Upper lobe of left lung (tissue), 6 donors: ENCODE results near the gene ZNF441. TPM values are rescaled to one million over a fixed set of nuclear protein-coding genes. Genes with fewer than 3 reads are reported as not detected.

Experiments
- ATAC-seq, 2 donors: fragments of 200-7000 bp; cut with Tn5 transposase; one replicate each; pipeline ENCODE4 v1.9.1; 2022; ENCODE audit warnings: mild to moderate bottlenecking in 2 of 2, moderate library complexity in 2 of 2; ENCODE audit not compliant: low FRiP score in 2 of 2
- DNase-seq, 2 donors: peaks; one replicate each; pipeline ENCODE4 v3.0.0-alpha.2; 2019 to 2020
- H3K27ac ChIP-seq, 4 donors: fragments of 200-600 bp; sonication (generic); one replicate each; pipeline ENCODE4 v1.5.1; 2016 to 2019
- H3K27me3 ChIP-seq, 4 donors: fragments of 200-600 bp; sonication (generic); one replicate each; pipeline ENCODE4 v1.5.1; 2017 to 2019
- H3K36me3 ChIP-seq, 4 donors: fragments of 200-600 bp; sonication (generic); one replicate each; pipeline ENCODE4 v1.5.1; 2016 to 2019
- H3K4me1 ChIP-seq, 4 donors: fragments of 200-600 bp; sonication (generic); one replicate each; pipeline ENCODE4 v1.5.1; 2018 to 2019
- H3K4me3 ChIP-seq, 4 donors: fragments of 200-600 bp; sonication (generic); one replicate each; pipeline ENCODE4 v1.5.1; 2017 to 2019; ENCODE audit warnings: mild to moderate bottlenecking in 2 of 4, moderate library complexity in 1 of 4
- H3K9me3 ChIP-seq, 4 donors: fragments of 200-600 bp; sonication (generic); one replicate each; pipeline ENCODE4 v1.5.1; 2018 to 2019
- CTCF ChIP-seq, 6 experiments: fragments of 450-650 bp in 4 of 6; fragments of 200-600 bp in 2 of 6; sonication (generic) in 2 of 6; IDR thresholded peaks; one replicate each; pipeline ENCODE4 v1.5.1; 2016 to 2019; ENCODE audit warnings: antibody characterized with exemption in 6 of 6
- EP300 ChIP-seq, 4 donors: sonication (generic); formaldehyde crosslinking; IDR thresholded peaks; one replicate each; pipeline ENCODE4 v1.5.1; 2017; ENCODE audit warnings: antibody characterized with exemption in 4 of 4, control low read depth in 2 of 4
- POLR2A ChIP-seq, 4 donors: fragments of 450-650 bp; IDR thresholded peaks; one replicate each; pipeline ENCODE4 v1.5.1; 2016 to 2017; ENCODE audit warnings: antibody characterized with exemption in 4 of 4, mild to moderate bottlenecking in 2 of 4
- POLR2AphosphoS5 ChIP-seq, 2 donors: sonication (generic); formaldehyde crosslinking; IDR thresholded peaks; one replicate each; pipeline ENCODE4 v1.5.1; 2017; ENCODE audit warnings: antibody characterized with exemption in 2 of 2
- WGBS, 2 donors: methylation state at CpG; one replicate each; pipeline ENCODE4 v1.1.5; 2017 to 2018; 5-methylcytosine and 5-hydroxymethylcytosine counted together
- total RNA-seq, 6 donors: library from RNA; depleted of rRNA in 4 of 6; stranded (reverse); fragments of >200 nt in 4 of 6; gene quantifications; one replicate each; pipeline versions ENCODE4 v1.1.0 to v1.2.1, GENCODE V29; 2016 to 2021
- donor health status: DM: no; HTN: no; CAD: no; lungs with moderate emphysema.
- donor health status: DM: no; HTN: yes; CAD: no; lungs with severe emphysema.

The ZNF441 gene
- total RNA-seq, 6 donors from 2014 or later, result 2.7 to 12.3 (median 6.9) TPM

- ATAC-seq, result no peak
Observed at GRCh38 chr19:11747277-11747676, 19.5 kb upstream of the ZNF441 start.

GRCh38 chr19:11749751-11750150 is 17.0 kb upstream of the ZNF441 start:
- Histone ChIP-seq H3K4me3 (no peak overlapping the region), H3K27me3 (no peaks in the 10 kb centered on the region), H3K27ac (no peak overlapping the region), H3K4me1 (no peaks in the 10 kb centered on the region), H3K9me3 (peaks cover 9 to 20% (median 15%) of the 10 kb centered on the region in 4 donors), H3K36me3 (no peaks in the 10 kb centered on the region)
- TF ChIP-seq EP300 (IDR thresholded peaks at IDR 0.05) (no peak), POLR2AphosphoS5 (IDR thresholded peaks at IDR 0.05) (no peak), POLR2A (IDR thresholded peaks at IDR 0.05) (no peak), CTCF (IDR thresholded peaks at IDR 0.05) (no peak)
- 68 to 69% methylated on average over 2 of the region's 2 CpGs for WGBS, 2 donors
- no peak for ATAC-seq
- no peak for DNase-seq

More at GRCh38 chr19:11747277-11747676, 19.5 kb upstream of the ZNF441 start:
- DNase-seq, result no peak
- WGBS, 2 donors, result 54 to 59% methylated on average over 1 of the region's 1 CpG
- no peak overlapping the region for H3K4me3 ChIP-seq
- no peak overlapping the region for H3K27ac ChIP-seq
- no peaks in the 10 kb centered on the region for H3K36me3 ChIP-seq
- H3K9me3 ChIP-seq, result peaks cover 9 to 20% (median 14%) of the 10 kb centered on the region in 4 donors
- no peaks in the 10 kb centered on the region for H3K27me3 ChIP-seq
- H3K4me1 ChIP-seq, result no peaks in the 10 kb centered on the region
- no peak for TF ChIP-seq EP300 (IDR thresholded peaks at IDR 0.05)
- no peak for TF ChIP-seq POLR2A (IDR thresholded peaks at IDR 0.05)
- no peak for TF ChIP-seq CTCF (IDR thresholded peaks at IDR 0.05)
- TF ChIP-seq POLR2AphosphoS5 (IDR thresholded peaks at IDR 0.05), result no peak

GRCh38 chr19:11752244-11752736 is 14.5 kb upstream of the ZNF441 start:
- H3K4me3 ChIP-seq, result no peak overlapping the region
- H3K27ac ChIP-seq, result no peak overlapping the region
- H3K4me1 ChIP-seq, result no peaks in the 10 kb centered on the region
- no peak for ATAC-seq
- WGBS, 2 donors, result 67 to 87% methylated on average over 2 of the region's 2 CpGs
- peaks cover 12 to 23% (median 16%) of the 10 kb centered on the region in 4 donors for H3K9me3 ChIP-seq
- no peak for DNase-seq
- H3K36me3 ChIP-seq, result no peaks in the 10 kb centered on the region
- no peaks in the 10 kb centered on the region for H3K27me3 ChIP-seq
- TF ChIP-seq POLR2AphosphoS5 (IDR thresholded peaks at IDR 0.05), result no peak
- no peak for TF ChIP-seq CTCF (IDR thresholded peaks at IDR 0.05)
- no peak for TF ChIP-seq POLR2A (IDR thresholded peaks at IDR 0.05)
- TF ChIP-seq EP300 (IDR thresholded peaks at IDR 0.05), result no peak

DNA sequence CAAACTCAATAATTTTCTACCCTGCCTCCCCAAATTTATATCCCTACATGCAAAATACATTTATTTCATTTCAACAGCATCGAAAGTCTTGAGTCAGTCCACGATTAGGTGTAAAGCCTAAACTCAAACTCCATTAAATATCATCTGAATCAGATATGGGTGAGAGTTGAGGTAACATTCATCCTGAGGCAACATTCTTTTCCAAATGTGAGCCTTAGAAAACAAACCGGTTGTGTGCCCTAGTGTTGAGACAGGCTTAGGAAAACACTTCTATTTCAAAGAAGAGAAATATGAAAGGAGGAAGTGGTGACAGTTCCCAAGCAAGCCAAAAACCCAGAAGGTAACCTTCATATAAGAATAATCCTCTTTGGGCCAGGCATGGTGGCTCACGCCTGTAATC is 12.1 kb upstream of the ZNF441 start:
- Histone ChIP-seq H3K9me3 (peaks cover 9 to 19% (median 10%) of the 10 kb centered on the region in 4 donors), H3K27ac (no peak overlapping the region), H3K4me1 (no peaks in the 10 kb centered on the region), H3K27me3 (no peaks in the 10 kb centered on the region), H3K4me3 (no peak overlapping the region), H3K36me3 (no peaks in the 10 kb centered on the region)
- WGBS, 2 donors, result 84 to 95% methylated on average over 4 of the region's 4 CpGs
- ATAC-seq (no peak), DNase-seq (no peak)
- TF ChIP-seq POLR2AphosphoS5 (IDR thresholded peaks at IDR 0.05) (no peak), CTCF (IDR thresholded peaks at IDR 0.05) (no peak), EP300 (IDR thresholded peaks at IDR 0.05) (no peak), POLR2A (IDR thresholded peaks at IDR 0.05) (no peak)

DNA sequence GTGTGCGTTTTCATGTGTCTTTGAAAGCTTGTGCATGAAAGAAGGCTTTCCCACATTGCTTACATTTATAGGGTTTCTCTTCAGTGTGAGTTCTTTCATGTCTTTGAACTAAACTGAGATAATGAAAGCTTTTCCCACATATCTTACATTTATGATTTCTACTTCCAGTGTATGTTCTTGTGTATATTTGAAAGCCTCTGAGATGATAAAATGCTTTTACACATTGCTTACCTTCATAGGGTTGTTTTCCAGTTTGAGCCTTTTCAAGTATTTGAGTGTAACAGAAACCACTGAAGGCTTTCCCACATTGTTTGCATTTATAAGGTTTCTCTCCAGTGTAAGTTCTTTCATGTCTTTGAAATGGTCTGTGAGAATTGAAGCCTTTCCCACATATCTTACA is 9.8 kb upstream of the ZNF441 start:
- DNase-seq (no peak), ATAC-seq (no peak)
- 84 to 91% methylated on average over 1 of the region's 1 CpG for WGBS, 2 donors
- Histone ChIP-seq H3K36me3 (no peaks in the 10 kb centered on the region), H3K9me3 (peaks cover 5 to 14% (median 8%) of the 10 kb centered on the region in 4 donors), H3K27ac (no peak overlapping the region), H3K4me3 (no peak overlapping the region), H3K27me3 (no peaks in the 10 kb centered on the region), H3K4me1 (no peaks in the 10 kb centered on the region)
- TF ChIP-seq CTCF (IDR thresholded peaks at IDR 0.05), result no peak
- no peak for TF ChIP-seq EP300 (IDR thresholded peaks at IDR 0.05)
- no peak for TF ChIP-seq POLR2AphosphoS5 (IDR thresholded peaks at IDR 0.05)
- no peak for TF ChIP-seq POLR2A (IDR thresholded peaks at IDR 0.05)
